BLaER1 treated with 17β-estradiol and CSF1 and Interleukin-3, amounts not matched to agents 10 nM and 100 nM (cell line): ENCODE data around the gene KIRREL3.
A peak's percentile ranks its signal among the peaks of the same experiment; 100 is the strongest.

Experiments used
- H3K27ac ChIP-seq, 11 experiments: shearing (Covaris generic); formaldehyde crosslinking; 2 replicates each; pipeline ENCODE4 v1.8.1; 2022
- H3K27me3 ChIP-seq, 11 experiments: shearing (Covaris generic); formaldehyde crosslinking; 2 replicates each; pipeline ENCODE4 v1.8.1; 2022
- H3K36me3 ChIP-seq, 11 experiments: shearing (Covaris generic); formaldehyde crosslinking; 2 replicates each; pipeline ENCODE4 v1.8.1; 2022
- H3K4me1 ChIP-seq, 10 experiments: shearing (Covaris generic); formaldehyde crosslinking; 2 replicates each; pipeline ENCODE4 v1.8.1; 2022
- H3K4me2 ChIP-seq, 11 experiments: shearing (Covaris generic); formaldehyde crosslinking; 2 replicates each; pipeline ENCODE4 v1.8.1; 2022
- H3K4me3 ChIP-seq, 10 experiments: shearing (Covaris generic); formaldehyde crosslinking; 2 replicates each; pipeline ENCODE4 v1.8.1; 2022
- H3K9ac ChIP-seq, 11 experiments: shearing (Covaris generic); formaldehyde crosslinking; 2 replicates each; pipeline ENCODE4 v1.8.1; 2022
- H3K9me3 ChIP-seq, 11 experiments: shearing (Covaris generic); formaldehyde crosslinking; replicated peaks in 1 of 11; 2 replicates each; pipeline ENCODE4 v1.8.1; 2022
- H4K20me1 ChIP-seq, 11 experiments: shearing (Covaris generic); formaldehyde crosslinking; 2 replicates each; pipeline ENCODE4 v1.8.1; 2022
- Cebpa-rat ChIP-seq, 11 experiments: shearing (Covaris generic); IDR thresholded peaks; 2 replicates each; pipeline ENCODE4 v1.8.1; 2022

The KIRREL3 gene

DNA sequence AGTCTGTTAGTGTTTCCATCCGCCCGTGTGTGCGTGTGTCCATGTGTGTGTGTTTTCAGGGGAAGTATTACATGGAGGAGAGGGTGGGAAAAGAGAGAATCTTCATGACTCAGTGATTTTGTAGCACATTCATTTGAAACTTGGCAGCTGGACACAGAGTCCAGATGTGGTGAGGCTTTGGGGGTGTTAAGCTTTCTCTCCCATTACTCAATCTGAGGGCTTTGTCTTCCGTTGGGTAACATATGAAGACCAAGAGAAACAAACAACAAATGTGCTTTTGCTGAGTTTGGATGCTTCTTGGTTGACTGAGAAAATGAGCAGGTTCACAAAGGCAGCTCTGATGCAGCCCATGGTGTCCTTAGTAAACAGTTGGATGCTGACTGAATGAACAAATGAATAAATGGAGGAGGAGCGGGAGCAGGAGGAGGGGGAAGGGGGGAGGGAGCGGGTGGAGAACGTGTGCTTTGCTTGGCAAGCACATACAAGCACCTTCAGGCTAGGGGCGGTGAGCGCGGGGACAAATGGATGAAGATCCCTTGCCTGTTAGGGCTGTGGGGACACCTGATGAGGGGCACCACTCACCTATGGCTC is 540.8 kb downstream of the KIRREL3 start:
- Histone ChIP-seq H3K36me3 (no peaks in the 10 kb centered on the region), H3K4me3 (no peak overlapping the region), H3K27ac (peak overlapping the region in 3 of 11 experiments; percentile 17 to 43 (median 28); a peak in 1 of 22 replicates), H4K20me1 (no peaks in the 10 kb centered on the region; a peak in 1 of 22 replicates), H3K9me3 (no peaks in the 10 kb centered on the region), H3K27me3 (no peaks in the 10 kb centered on the region), H3K4me1 (peaks cover 40 to 89% (median 82%) of the 10 kb centered on the region in 10 experiments), H3K9ac (0 out of 22 replicates have a peak overlapping the region, but pooled peaks of 1 of the 11 experiments have one; percentile 8), H3K4me2 (peak overlapping the region in 10 of 11 experiments; percentile 8 to 72 (median 59); a peak in 18 of 22 replicates)
- TF ChIP-seq Cebpa-rat (IDR thresholded peaks at IDR 0.05): no peak

GRCh38 chr11:126457817-126458216 is 542.8 kb downstream of the KIRREL3 start:
- Histone ChIP-seq H3K4me1 (peaks cover 31 to 88% (median 79%) of the 10 kb centered on the region in 10 experiments), H4K20me1 (no peaks in the 10 kb centered on the region), H3K36me3 (no peaks in the 10 kb centered on the region), H3K4me2 (peak overlapping the region; percentile 31 to 73 (median 54); a peak in 20 of 22 replicates), H3K9ac (0 out of 22 replicates have a peak overlapping the region, but pooled peaks of 1 of the 11 experiments have one; percentile 3), H3K9me3 (no peaks in the 10 kb centered on the region), H3K27me3 (no peaks in the 10 kb centered on the region), H3K4me3 (no peak overlapping the region), H3K27ac (no peak overlapping the region)
- TF ChIP-seq Cebpa-rat (IDR thresholded peaks at IDR 0.05): no peak

DNA sequence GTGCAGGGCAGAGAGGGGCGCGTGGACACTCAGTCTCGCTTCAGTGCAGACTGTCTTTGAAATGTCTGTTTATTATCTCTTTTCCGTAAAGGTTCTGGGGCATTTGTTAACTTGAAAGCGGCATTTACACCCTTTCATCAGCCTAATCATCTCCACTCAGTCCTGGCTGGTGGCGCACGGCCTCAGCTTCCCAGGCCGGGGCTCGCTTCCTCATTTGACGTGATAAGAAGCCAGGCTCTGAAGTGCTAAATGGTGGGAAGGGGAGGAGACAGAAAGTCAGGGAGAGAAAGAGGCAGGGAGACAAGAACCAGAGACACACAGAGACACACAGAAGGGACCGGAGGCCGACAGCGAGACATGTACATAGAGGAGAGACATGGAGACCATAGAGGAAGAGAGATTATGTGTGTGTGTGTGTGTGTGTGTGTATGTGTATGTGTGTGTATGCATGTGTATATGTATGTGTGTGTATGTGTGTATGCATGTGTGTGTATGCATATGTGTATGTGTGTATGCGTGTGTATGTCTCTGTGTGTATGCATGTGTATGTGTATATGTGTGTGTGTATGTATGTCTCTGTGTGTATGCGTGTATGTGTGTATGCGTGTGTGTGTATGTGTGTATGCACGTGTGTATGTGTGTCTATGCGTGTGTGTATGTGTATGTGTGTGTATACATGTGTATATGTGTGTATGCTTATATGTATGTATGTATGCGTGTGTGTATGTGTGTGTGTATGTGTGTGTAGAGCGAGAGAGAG is 543.6 kb downstream of the KIRREL3 start:
- H3K36me3 ChIP-seq: no peaks in the 10 kb centered on the region
- peak overlapping the region; percentile 39 to 78 (median 64) for H3K4me2 ChIP-seq
- H3K4me3 ChIP-seq: no peak overlapping the region
- peak overlapping the region in 9 of 11 experiments; percentile 27 to 66 (median 48); a peak in 16 of 22 replicates for H3K27ac ChIP-seq
- no peaks in the 10 kb centered on the region for H4K20me1 ChIP-seq
- peak overlapping the region in 7 of 11 experiments; percentile 1 to 41 (median 16); a peak in 6 of 22 replicates for H3K9ac ChIP-seq
- H3K9me3 ChIP-seq: no peaks in the 10 kb centered on the region
- peaks cover 37 to 97% (median 86%) of the 10 kb centered on the region in 10 experiments for H3K4me1 ChIP-seq
- H3K27me3 ChIP-seq: peaks cover 0 to 7% (median 0%) of the 10 kb centered on the region in 11 experiments; a peak in 1 of 22 replicates
- TF ChIP-seq Cebpa-rat (IDR thresholded peaks at IDR 0.05): no peak

DNA sequence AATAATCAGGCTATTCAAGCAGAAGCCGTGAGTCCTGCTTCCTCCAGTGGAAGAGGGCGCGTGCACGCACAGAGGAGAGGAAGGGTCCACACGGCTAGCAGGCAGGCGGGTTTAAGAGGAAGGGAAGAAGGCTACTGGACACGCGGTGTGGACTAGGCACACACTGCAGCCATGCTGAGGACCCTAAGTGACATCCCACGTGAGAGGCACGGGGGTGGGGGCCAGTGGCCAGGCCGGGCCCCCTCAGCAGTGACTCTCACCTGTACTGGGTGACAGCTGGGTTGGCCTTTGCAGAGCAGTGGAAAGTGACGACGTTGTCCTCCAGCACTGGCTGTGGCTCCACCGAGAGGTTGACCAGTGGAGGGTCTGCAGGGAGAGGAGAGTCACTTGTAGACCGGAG is 544.5 kb downstream of the KIRREL3 start:
- H3K9ac ChIP-seq: peak overlapping the region in 3 of 11 experiments; percentile 16 to 41 (median 36); a peak in 3 of 22 replicates
- peaks cover 0 to 7% (median 0%) of the 10 kb centered on the region in 11 experiments; a peak in 1 of 22 replicates for H3K27me3 ChIP-seq
- peak overlapping the region; percentile 39 to 78 (median 64); a peak in 20 of 22 replicates for H3K4me2 ChIP-seq
- no peak for TF ChIP-seq Cebpa-rat (IDR thresholded peaks at IDR 0.05)
- peak overlapping the region in 8 of 11 experiments; percentile 27 to 66 (median 50); a peak in 13 of 22 replicates for H3K27ac ChIP-seq
- H3K36me3 ChIP-seq: no peaks in the 10 kb centered on the region
- H3K4me3 ChIP-seq: no peak overlapping the region
- peaks cover 37 to 99% (median 93%) of the 10 kb centered on the region in 10 experiments for H3K4me1 ChIP-seq
- H3K9me3 ChIP-seq: peaks cover 0 to 3% (median 0%) of the 10 kb centered on the region in 11 experiments; a peak in 5 of 22 replicates
- no peaks in the 10 kb centered on the region for H4K20me1 ChIP-seq

DNA sequence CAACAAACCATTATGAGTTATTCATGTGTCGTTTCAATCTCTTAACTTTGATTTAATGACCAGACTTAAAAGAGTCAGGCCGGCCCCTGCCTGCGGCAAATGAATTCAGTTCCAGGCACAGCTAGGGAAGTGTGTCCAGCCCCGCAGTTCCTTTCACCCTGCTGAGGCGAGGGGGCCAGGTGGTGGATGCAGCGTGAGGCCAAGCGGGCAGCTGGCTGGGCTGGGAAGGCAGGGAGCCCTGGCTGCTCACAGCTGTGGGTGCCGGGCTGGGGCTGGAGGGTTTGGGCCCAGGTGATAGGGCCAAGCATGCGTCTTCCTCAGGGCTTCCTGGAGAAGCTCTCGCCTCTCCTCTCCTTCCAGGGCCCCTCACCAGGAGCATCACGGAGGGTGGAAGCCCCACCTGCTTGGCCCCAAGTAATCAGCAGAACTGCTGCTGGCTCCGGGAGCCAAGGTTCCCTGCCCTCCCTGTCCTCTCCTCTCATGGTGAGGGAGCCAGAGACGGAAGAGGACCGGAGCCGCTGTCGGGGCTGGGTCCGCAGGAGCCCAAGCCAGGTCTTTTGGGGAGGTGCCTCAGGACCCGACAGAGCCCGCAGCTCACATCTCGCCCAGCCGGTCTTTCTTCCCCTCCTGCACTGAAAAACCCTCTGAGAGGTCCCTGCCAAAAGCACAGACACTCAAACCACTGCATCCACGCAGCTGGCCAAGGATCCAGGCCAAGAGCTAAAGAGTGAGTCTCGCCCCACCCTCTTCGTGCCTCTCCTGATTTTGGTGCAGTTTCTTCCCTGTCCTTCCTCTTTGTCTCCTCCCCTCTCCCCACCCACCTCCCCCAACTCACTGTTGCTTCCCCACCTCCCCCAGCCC is 548.1 kb downstream of the KIRREL3 start:
- Histone ChIP-seq H3K9ac (peak overlapping the region in 4 of 11 experiments; percentile 3 to 37 (median 27); a peak in 5 of 22 replicates), H3K9me3 (peaks cover 0 to 12% (median 0%) of the 10 kb centered on the region in 11 experiments; a peak in 6 of 22 replicates), H3K4me1 (peaks cover 19 to 64% (median 56%) of the 10 kb centered on the region in 10 experiments), H3K27me3 (peaks cover 0 to 7% (median 0%) of the 10 kb centered on the region in 11 experiments; a peak in 1 of 22 replicates), H3K27ac (no peak overlapping the region), H3K36me3 (no peaks in the 10 kb centered on the region), H3K4me2 (peak overlapping the region in 9 of 11 experiments; percentile 16 to 78 (median 69); a peak in 18 of 22 replicates), H4K20me1 (no peaks in the 10 kb centered on the region), H3K4me3 (no peak overlapping the region)
- no peak for TF ChIP-seq Cebpa-rat (IDR thresholded peaks at IDR 0.05)

DNA sequence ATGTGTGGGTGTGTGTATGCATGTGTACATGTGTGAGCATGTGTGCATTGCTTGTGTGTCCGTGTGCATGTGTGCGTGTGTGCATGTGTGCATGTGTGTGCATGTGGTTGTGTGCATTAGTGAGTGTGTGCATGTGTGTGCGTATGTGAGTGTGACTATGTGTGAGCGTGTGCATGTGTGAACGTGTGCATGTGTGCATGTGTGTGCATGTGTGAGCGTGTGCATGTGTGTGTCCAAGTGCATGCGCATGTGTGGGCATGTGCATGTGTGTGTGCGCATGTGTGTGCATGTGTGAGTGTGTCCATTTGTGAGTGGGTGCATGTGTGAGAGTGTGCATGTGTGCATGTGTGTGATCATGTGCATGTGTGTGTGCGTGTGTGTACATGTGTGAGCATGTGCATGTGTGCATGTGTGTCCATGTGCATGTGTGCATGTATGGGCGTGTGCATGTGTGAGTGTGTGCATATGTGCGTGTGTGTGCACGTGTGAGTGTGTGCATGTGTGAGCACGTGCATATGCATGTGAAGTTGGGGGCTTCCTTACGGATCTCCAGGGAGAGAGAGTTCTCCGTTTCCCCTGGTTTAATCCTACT is 549.3 kb downstream of the KIRREL3 start:
- H3K9me3 ChIP-seq: peaks cover 0 to 12% (median 0%) of the 10 kb centered on the region in 11 experiments; a peak in 6 of 22 replicates
- no peak for TF ChIP-seq Cebpa-rat (IDR thresholded peaks at IDR 0.05)
- peaks cover 7 to 56% (median 45%) of the 10 kb centered on the region in 10 experiments for H3K4me1 ChIP-seq
- no peak overlapping the region; a peak in 1 of 22 replicates for H3K9ac ChIP-seq
- peaks cover 0 to 7% (median 0%) of the 10 kb centered on the region in 11 experiments; a peak in 1 of 22 replicates for H3K27me3 ChIP-seq
- H3K4me2 ChIP-seq: peak overlapping the region in 8 of 11 experiments; percentile 42 to 78 (median 70); a peak in 10 of 22 replicates
- no peaks in the 10 kb centered on the region for H4K20me1 ChIP-seq
- H3K4me3 ChIP-seq: no peak overlapping the region
- no peak overlapping the region for H3K27ac ChIP-seq
- H3K36me3 ChIP-seq: no peaks in the 10 kb centered on the region

DNA sequence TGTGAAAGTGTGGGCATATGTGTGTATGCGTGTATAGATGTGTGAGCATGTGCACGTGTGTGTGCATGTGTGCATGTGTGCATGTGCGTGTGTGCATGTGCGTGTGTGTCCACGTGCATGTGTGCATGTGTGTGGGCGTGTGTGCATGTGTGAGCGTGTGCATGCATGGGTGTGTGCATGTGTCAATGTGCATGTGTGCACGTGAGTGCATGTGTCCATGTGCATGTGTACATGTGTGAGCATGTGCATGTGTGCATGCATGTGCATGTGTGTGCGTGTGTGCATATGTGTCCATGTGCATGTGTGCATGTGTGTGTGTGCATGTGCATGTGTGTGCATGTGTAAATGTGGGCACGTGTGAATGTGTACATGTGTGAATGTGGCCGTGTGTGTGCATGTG is 549.8 kb downstream of the KIRREL3 start:
- Histone ChIP-seq H3K9ac (no peak overlapping the region), H3K27ac (no peak overlapping the region), H3K27me3 (peaks cover 0 to 7% (median 0%) of the 10 kb centered on the region in 11 experiments; a peak in 1 of 22 replicates), H3K9me3 (peaks cover 0 to 12% (median 0%) of the 10 kb centered on the region in 11 experiments; a peak in 6 of 22 replicates), H3K36me3 (no peaks in the 10 kb centered on the region), H3K4me2 (no peak overlapping the region), H3K4me1 (peaks cover 5 to 56% (median 41%) of the 10 kb centered on the region in 10 experiments; a peak in 18 of 20 replicates), H3K4me3 (no peak overlapping the region), H4K20me1 (no peaks in the 10 kb centered on the region)
- TF ChIP-seq Cebpa-rat (IDR thresholded peaks at IDR 0.05): no peak

DNA sequence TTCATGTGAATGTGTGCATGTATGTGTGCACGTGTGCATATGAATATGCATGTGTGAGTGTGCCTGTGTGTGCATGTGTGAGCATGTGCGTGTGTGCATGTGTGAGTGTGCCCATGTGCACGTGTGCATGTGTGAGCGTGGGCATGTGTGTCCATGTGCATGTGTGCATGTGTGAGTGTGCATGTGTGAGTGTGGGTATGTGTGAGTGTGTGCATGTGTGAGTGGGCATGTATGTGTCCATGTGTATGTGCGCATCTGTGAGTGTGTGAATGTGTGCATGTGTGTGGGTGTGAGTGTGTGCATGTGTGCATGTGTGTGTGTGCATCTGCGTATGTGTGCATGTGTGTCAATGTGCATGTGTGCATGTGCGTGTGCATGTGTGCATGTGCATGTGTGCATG is 550.4 kb downstream of the KIRREL3 start:
- H3K27me3 ChIP-seq: peaks cover 0 to 7% (median 0%) of the 10 kb centered on the region in 11 experiments; a peak in 1 of 22 replicates
- H3K9ac ChIP-seq: no peak overlapping the region
- no peak for TF ChIP-seq Cebpa-rat (IDR thresholded peaks at IDR 0.05)
- peaks cover 0 to 12% (median 0%) of the 10 kb centered on the region in 11 experiments; a peak in 6 of 22 replicates for H3K9me3 ChIP-seq
- no peaks in the 10 kb centered on the region for H4K20me1 ChIP-seq
- H3K4me2 ChIP-seq: no peak overlapping the region
- no peak overlapping the region for H3K27ac ChIP-seq
- no peaks in the 10 kb centered on the region for H3K36me3 ChIP-seq
- H3K4me1 ChIP-seq: peaks cover 5 to 56% (median 40%) of the 10 kb centered on the region in 10 experiments; a peak in 18 of 20 replicates
- no peak overlapping the region for H3K4me3 ChIP-seq
